HG03439 (cell line): ENCODE measurements around the gene METTL5.
"Not testable (repeated sequence)": the region's sequence is repeated elsewhere in the genome, so short reads cannot be mapped to it uniquely, and the experiment has no call there.

Experiments
- ATAC-seq: cut with Tn5 transposase; IDR thresholded peaks from one replicate; pipeline ENCODE4 v1.9.1; 2021; ENCODE audit warnings: mild to moderate bottlenecking, moderate library complexity; ENCODE audit not compliant: unreplicated experiment

Gene METTL5

DNA sequence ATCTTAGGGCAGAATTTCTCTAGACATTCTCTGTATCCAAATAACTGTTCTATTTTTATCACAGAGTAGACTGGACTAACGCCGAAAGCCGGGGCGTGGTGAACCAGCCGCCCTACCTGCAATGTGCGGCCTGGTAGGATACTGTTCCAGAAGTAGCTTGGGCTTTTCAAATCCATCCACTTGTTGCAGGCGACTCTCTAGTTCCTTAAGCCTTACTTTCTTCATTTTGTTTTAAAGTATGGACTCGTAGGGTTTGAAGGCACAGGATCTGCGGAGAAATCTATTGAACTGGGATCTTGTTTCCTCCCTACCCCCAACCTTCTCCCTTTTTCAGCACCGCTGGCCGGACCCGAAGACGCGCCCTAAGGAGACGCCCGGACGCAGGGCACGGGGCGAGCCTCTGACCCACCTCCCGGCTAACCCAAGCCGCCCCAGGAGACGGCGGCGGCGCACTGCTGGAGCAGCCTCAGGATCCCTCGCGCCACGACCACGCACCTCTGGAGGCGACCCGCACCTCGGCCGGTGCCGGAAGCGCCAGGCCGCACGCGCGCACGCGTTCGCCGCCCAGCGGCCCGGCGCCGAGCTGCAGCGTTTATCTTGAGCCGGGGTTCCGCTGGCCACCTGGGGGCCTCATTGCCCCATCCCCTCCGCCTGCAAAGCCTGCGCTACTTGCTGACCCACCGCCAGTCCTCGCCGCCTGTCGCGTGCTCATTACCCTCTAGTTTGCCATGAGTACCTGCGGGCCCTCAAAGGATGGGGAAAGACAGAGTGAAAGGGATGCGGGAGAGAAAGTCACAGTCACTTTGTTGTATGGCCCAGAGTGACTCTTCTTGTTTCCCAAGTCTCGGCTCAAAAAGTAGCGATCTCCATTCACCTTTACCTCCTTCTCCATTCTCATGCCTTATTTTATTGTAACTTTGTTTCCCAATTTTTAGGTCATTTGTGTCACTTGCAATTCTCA, at the start of gene METTL5:
TSS of gene METTL5 (minus strand) at position 533 of the 961 bp plus-strand sequence. CDS start at position 225, 308 bp downstream.
- peak; percentile 66 for ATAC-seq

- no peak for ATAC-seq
Measured at GRCh38 chr2:169871994-169872393, 47.3 kb upstream of the METTL5 start.

DNA sequence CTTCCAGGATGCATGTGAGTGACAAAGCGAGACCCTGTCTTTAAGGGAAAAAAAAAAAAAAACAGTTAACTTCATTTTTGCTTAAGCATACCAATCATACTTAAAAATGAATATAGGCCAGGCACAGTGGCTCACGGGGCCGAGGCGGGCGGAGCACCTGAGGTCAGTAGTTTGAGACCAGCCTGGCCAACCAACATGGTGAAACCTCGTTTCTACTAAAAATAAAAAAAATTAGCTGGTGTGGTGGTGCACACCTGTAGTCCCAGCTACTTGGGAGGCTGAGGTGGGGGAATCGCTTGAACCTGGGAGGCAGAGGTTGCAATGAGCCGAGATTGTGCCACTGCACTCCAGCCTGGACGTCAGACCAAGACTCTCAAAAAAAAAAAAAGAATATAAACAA, 46.7 kb upstream of the METTL5 start:
- ATAC-seq = not testable (repeated sequence)

DNA sequence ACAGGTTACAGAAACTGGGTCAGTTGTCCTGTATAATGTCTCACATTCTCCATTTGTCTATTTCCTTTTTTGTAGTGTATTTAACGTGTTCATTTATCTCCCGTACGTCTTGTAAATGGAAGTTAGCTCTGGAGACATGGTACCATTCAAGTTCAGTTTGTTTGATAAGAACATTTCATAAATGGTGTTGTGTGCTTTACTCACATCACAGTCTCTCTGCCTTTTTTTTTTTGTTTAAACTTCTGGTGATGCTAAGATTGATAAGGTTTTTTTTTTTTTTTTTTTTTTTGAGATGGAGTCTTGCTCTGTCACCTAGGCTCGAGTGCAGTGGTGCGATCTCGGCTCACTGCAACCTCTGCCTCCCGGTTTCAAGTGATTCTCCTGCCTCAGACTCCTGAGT, 44.2 kb upstream of the METTL5 start:
- no peak for ATAC-seq

DNA sequence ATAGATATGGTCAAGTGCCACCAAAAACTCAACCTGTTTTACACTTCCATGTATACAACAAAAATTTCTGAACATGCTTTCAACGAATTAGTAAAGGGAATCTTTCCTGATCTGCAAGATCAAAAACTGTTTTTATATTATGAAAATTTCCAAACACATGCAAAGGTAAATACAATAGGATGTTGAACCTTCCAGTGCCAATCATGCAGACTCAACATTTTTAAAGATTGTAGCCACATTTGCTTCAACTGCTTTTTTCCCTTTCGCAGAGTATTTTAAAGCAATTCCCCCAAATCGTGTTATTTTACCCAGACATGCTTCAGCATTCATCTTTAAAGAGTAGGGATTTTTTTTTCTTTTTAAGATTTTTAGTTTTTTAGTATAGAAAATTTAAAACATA, 42.9 kb upstream of the METTL5 start:
- no peak for ATAC-seq

- not testable (repeated sequence) for ATAC-seq
Measured at GRCh38 chr2:169866230-169866629, 41.5 kb upstream of the METTL5 start.

GRCh38 chr2:169865492-169865891, 40.8 kb upstream of the METTL5 start:
- ATAC-seq = no peak

DNA sequence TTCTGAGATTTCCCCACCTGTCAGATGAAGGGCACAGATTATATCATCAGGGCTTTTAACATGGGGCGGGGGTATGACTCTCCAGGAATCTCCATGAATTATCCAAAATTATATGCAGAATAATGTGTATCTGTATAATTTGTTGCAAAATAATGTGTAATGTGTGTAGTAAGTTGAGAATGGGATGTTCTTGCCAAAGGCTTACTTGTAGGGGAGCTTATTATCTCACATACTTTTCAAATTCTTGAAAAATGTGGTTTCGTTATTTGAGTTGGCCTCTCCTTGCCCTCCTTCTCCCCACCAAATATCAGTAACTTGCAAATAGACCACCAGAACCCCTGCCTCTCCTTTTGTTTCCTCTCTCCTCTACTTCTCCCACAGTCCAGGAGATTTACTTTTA, 38.1 kb upstream of the METTL5 start:
- no peak for ATAC-seq

DNA sequence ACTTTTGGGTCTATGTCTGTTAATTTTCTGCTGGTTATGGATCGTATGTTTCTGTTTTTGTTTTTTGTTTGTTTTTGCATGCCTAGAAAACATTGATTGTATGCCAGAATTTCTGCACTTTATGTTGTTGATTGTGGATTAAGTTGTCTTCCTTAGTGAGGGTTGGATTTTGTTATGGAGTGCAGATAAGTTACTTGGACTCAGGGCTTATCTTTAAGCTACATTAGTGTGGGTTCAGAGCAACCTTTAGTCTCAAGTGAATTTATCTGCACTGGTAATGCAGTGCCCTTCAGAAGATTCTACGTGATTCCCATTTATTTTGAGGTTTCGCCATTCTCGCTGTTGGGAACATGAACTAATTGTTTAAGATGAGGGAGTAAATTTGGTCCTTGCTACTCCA, 35.4 kb upstream of the METTL5 start:
- ATAC-seq = no peak

DNA sequence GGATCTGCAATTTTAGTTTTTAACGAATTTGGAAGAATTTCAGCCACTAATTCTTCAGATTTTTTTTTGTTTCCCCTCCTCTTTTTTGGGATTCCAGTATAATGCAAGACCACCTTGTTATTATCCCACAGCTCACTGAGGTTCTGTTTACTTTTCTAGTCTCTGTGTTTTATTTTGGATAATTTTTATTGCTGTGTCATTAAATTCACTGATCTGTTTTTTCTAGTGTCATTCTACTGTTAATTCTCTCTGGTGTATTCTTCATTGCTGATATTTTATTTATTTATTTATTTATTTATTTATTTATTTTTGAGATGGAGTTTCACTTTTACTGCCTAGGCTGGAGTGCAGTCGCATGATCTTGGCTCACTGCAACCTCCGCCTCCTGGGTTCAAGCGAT, 34.7 kb upstream of the METTL5 start:
- ATAC-seq = no peak

DNA sequence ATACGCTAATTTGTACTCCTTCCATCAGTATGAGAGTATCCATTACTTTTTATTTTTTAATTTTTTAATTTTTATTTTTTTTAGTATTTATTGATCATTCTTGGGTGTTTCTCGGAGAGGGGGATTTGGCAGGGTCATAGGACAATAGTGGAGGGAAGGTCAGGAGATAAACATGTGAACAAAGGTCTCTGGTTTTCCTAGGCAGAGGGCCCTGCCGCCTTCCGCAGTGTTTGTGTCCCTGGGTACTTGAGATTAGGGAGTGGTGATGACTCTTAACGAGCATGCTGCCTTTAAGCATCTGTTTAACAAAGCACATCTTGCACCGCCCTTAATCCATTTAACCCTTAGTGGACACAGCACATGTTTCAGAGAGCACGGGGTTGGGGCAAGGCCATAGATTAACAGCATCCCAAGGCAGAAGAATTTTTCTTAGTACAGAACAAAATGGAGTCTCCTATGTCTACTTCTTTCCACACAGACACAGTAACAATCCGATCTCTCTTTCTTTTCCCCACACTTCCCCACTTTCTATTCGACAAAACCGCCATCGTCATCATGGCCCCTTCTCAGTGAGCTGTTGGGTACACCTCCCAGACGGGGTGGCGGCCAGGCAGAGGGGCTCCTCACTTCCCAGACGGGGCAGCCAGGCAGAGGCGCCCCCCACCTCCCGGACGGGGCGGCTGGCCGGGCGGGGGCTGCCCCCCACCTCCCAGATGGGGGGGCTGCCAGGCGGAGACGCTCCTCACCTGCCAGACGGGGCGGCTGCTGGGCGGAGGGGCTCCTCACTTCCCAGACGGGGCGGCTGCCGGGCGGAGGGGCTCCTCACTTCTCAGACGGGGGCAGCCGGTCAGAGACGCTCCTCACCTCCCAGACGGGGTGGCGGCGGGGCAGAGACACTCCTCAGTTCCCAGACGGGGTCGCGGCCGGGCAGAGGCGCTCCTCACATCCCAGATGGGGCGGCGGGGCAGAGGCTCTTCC, 30.9 kb upstream of the METTL5 start:
- not testable (repeated sequence) for ATAC-seq

DNA sequence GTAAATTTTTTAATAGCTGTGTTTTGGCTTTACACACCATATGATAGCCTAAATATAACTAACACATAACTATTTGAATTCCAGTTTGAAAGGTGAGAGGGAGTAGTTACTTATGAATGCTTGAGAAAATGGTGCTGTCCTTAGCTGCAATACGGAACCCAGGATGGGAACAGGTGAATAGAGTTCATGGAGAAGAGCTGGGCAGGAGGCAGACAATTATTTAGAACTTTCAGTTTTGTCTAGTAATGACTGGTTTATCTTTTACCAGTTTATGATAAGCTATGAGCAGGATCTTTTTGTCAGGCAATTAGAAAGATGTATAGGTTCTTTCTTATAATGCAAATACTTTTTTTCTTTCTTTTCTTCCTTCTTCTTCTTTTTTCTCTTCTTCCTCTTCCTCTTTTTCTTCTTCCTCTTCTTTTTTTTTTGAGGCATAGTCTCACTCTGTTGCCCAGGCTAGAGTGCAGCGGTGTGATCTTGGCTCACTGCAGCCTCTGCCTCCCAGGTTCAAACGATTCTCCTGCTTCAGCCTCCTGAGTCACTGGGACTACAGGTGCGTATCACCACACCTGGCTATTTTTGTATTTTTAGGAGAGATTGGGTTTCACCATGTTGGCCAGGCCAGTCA, 28.4 kb upstream of the METTL5 start:
- ATAC-seq = no peak

- no peak for ATAC-seq
Measured at GRCh38 chr2:169849710-169850109, 25.0 kb upstream of the METTL5 start.

GRCh38 chr2:169848959-169849693, 24.4 kb upstream of the METTL5 start:
- ATAC-seq = not testable (repeated sequence)

- ATAC-seq = no peak
Measured at GRCh38 chr2:169845016-169845415, 20.3 kb upstream of the METTL5 start.

DNA sequence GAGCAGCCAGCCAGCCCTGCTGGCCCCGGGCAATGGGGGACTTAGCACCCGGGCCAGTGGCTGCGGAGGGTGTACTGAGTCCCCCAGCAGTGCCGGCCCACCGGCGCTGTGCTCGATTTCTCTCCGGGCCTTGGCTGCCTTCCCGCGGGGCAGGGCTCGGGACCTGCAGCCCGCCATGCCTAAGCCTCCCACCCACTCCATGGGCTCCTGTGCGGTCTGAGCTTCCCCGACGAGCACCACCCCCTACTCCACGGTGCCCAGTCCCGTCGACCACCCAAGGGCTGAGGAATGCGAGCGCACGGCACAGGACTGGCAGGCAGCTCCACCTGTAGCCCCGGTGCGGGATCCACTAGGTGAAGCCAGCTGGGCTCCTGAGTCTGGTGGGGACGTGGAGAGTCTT, 16.9 kb upstream of the METTL5 start:
- ATAC-seq = not testable (repeated sequence)

- ATAC-seq = no peak
Measured at GRCh38 chr2:169840747-169841142, 16.0 kb upstream of the METTL5 start.

GRCh38 chr2:169839954-169840746, 15.4 kb upstream of the METTL5 start:
- no peak for ATAC-seq

- ATAC-seq = no peak
Measured at GRCh38 chr2:169838743-169839489, 14.2 kb upstream of the METTL5 start.
